Retinal pigment epithelial cell (primary cell): Measurements from ENCODE around the gene WDR18.
A peak's percentile ranks its signal among the peaks of the same experiment; 100 is the strongest.

Source experiments
- DNase-seq: peaks from one replicate; pipeline ENCODE4 v3.0.0-alpha.2; 2010; ENCODE audit warnings: low read depth
- H3K4me3 ChIP-seq: 2 replicates; pipeline ENCODE4 v1.5.1; 2011; ENCODE audit warnings: mild to moderate bottlenecking, low read length, control low read depth, moderate library complexity
- TF ChIP-seq, protein P1 (sequence below): conservative IDR thresholded peaks from 2 replicates; pipeline ENCODE4 v1.5.1; 2011; ENCODE audit warnings: low read depth, low read length, control low read depth, inconsistent platforms

Gene WDR18

DNA sequence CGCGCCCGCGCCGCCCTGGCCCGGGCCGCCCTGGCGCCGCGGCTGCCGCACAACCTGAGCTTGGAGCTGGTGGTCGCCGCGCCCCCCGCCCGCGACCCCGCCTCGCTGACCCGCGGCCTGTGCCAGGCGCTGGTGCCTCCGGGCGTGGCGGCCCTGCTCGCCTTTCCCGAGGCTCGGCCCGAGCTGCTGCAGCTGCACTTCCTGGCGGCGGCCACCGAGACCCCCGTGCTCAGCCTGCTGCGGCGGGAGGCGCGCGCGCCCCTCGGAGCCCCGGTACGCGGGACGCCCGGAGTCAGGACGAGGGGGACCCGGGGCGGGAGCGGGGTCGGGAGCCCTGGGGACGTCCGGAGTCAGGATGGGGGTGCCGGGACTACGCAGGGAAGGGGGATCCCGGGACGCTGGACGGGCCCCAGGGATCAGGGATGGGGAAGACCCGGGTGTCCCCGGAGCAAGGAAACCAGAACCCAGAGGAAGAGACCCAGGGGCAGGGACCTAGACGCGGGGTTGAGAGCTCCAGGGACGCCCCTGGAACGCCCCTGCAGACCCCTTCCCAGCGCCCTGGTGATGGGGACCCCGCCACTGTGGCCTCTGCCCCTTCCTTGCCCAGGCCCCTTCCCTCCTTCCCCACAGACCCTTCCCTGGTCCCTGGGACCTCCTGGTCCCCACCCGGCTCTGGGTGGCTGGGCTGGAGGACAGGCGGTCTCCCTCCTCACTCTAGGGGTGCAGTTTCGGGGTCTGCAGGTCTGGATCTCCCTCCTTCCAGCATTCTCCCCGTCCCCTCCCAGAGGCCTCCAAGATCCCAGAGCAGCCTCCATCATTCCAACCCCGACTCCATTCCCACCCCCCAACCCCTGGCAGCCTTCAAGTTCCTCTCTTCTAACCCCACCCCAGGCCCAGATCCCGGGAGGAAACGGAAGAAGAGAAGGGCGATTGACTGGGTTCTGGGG, 16.7 kb downstream of the WDR18 start:
- no peak for DNase-seq
- no peak overlapping the region for H3K4me3 ChIP-seq
- TF ChIP-seq, protein P1, sequence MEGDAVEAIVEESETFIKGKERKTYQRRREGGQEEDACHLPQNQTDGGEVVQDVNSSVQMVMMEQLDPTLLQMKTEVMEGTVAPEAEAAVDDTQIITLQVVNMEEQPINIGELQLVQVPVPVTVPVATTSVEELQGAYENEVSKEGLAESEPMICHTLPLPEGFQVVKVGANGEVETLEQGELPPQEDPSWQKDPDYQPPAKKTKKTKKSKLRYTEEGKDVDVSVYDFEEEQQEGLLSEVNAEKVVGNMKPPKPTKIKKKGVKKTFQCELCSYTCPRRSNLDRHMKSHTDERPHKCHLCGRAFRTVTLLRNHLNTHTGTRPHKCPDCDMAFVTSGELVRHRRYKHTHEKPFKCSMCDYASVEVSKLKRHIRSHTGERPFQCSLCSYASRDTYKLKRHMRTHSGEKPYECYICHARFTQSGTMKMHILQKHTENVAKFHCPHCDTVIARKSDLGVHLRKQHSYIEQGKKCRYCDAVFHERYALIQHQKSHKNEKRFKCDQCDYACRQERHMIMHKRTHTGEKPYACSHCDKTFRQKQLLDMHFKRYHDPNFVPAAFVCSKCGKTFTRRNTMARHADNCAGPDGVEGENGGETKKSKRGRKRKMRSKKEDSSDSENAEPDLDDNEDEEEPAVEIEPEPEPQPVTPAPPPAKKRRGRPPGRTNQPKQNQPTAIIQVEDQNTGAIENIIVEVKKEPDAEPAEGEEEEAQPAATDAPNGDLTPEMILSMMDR, result no peak

DNA sequence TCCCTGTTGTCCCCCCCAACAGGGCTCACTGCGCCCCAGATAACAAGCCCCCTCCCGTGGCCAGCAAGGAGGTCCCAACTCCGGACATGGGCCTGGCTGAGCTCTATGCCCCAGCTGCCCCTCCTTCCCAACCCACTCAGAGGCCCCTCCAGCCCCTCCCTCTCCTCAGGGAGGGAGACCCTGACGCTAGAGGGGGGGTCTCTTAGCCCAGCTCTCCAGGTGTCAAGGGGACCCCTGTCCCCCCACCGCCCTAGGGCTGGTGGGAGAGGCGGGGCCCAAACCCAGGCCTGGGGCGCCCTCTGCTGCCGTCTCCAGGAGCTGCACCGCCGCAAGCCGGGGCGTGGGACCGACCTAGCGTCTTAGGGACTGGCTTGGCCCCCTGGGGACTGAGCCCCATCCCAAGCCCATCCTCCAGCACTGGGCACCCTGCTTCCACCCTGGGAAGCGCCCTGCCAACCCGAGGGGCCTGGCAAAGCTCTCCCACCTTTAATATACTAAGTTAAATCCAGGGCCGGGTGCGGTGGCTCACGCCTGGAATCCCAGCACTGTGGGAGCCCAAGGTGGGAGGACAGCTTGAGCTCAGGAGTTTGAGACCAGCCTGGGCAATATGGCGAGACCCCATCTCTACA, 17.5 kb downstream of the WDR18 start:
- no peak for DNase-seq
- TF ChIP-seq, protein P1, result peak; percentile 80
- no peak overlapping the region for H3K4me3 ChIP-seq

DNA sequence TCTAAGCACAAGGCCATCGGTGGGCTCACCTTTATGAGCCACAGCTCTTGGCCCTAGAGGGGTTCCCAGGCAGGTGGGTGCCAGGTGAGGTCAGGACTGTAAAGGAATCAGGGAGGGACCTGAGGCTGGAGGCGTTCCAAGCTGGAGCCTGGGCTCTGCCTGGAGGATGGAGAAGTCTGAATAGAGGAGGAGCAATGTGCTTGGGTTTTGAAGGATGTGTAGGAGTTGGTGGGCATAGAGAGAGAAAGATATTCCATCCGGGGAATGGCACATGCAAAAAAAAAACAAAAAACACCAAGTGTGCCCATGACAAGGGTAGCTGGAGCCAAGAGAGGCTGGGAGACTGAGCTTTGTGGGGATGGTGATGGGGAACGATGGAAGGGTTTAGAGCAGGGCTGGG, 18.5 kb downstream of the WDR18 start:
- TF ChIP-seq, protein P1, result no peak
- DNase-seq, result no peak

DNA sequence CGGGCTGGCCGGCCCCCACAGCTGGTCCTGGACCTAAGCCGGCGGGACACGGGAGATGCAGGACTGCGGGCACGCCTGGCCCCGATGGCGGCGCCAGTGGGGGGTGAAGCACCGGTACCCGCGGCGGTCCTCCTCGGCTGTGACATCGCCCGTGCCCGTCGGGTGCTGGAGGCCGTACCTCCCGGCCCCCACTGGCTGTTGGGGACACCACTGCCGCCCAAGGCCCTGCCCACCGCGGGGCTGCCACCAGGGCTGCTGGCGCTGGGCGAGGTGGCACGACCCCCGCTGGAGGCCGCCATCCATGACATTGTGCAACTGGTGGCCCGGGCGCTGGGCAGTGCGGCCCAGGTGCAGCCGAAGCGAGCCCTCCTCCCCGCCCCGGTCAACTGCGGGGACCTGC, 19.1 kb downstream of the WDR18 start:
- no peak for DNase-seq
- H3K4me3 ChIP-seq, result no peak overlapping the region
- TF ChIP-seq, protein P1, result no peak

More for the DNA sequence above, 18.5 kb downstream of the WDR18 start:
- no peak overlapping the region for H3K4me3 ChIP-seq

DNA sequence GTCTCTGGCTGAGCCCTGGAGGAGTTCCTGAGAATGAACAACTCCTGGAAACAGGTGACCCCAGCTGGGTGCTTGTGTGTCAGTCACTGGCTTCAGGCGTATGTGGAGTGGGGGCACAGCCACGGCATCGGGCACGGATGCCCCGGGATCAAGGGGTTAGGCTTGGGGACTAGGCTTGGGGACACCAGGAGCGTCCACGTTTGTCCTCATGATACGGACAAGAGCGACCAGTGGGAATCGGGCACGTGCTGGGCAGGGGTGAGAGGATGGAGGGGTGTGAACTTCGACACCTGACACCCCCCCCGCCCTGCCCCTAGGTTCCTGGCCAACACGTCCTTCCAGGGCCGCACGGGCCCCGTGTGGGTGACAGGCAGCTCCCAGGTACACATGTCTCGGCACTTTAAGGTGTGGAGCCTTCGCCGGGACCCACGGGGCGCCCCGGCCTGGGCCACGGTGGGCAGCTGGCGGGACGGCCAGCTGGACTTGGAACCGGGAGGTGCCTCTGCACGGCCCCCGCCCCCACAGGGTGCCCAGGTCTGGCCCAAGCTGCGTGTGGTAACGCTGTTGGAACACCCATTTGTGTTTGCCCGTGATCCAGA, 20.2 kb downstream of the WDR18 start:
- no peak for DNase-seq
- TF ChIP-seq, protein P1, result no peak
- H3K4me3 ChIP-seq, result no peak overlapping the region

DNA sequence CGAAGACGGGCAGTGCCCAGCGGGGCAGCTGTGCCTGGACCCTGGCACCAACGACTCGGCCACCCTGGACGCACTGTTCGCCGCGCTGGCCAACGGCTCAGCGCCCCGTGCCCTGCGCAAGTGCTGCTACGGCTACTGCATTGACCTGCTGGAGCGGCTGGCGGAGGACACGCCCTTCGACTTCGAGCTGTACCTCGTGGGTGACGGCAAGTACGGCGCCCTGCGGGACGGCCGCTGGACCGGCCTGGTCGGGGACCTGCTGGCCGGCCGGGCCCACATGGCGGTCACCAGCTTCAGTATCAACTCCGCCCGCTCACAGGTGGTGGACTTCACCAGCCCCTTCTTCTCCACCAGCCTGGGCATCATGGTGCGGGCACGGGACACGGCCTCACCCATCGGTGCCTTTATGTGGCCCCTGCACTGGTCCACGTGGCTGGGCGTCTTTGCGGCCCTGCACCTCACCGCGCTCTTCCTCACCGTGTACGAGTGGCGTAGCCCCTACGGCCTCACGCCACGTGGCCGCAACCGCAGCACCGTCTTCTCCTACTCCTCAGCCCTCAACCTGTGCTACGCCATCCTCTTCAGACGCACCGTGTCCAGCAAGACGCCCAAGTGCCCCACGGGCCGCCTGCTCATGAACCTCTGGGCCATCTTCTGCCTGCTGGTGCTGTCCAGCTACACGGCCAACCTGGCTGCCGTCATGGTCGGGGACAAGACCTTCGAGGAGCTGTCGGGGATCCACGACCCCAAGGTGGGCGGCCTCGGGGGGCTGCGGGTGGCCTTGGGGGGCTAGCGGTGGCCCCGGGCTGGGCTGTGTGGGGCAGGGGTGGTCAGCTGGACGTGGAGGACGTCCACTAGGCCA, 20.9 kb downstream of the WDR18 start:
- TF ChIP-seq, protein P1, result no peak
- no peak for DNase-seq

More for the DNA sequence above, 20.9 kb downstream of the WDR18 start:
- H3K4me3 ChIP-seq, result no peak overlapping the region
